ENCODE measurements around the gene TMC8.

TMC8 gene

GRCh38 chr17:78174870-78175642, 44.5 kb downstream of the TMC8 start:
- DNase-seq (ENCODE audit: low read depth), result no peak
- no peak overlapping the region for H3K4me3 ChIP-seq (ENCODE audit: low read depth, low read length)

GRCh38 chr17:78175643-78175981, 45.0 kb downstream of the TMC8 start:
- no peak for TF ChIP-seq CTCF (IDR thresholded peaks at IDR 0.05; ENCODE audit: low read depth, low read length, missing control alignments)
- in situ Hi-C loops (cut with HindIII; ENCODE audit: low sequenced_read_pairs), result no loop called here
- DNase-seq (ENCODE audit: low read depth), result no peak
- no peak overlapping the region for H3K4me3 ChIP-seq (ENCODE audit: low read depth, low read length)

More at GRCh38 chr17:78174870-78175642, 44.5 kb downstream of the TMC8 start:
- in situ Hi-C loops (cut with HindIII; ENCODE audit: low sequenced_read_pairs), result no loop called here
- TF ChIP-seq CTCF (IDR thresholded peaks at IDR 0.05; ENCODE audit: low read depth, low read length, missing control alignments), result no peak

GRCh38 chr17:78176548-78177025, 46.0 kb downstream of the TMC8 start:
- peak; percentile 85 for TF ChIP-seq CTCF (IDR thresholded peaks at IDR 0.05; ENCODE audit: low read depth, low read length, missing control alignments)
- no peak overlapping the region for H3K4me3 ChIP-seq (ENCODE audit: low read depth, low read length)
- no peak for DNase-seq (ENCODE audit: low read depth)
- in situ Hi-C loops (cut with HindIII; ENCODE audit: low sequenced_read_pairs), result no loop called here

- H3K4me3 ChIP-seq (ENCODE audit: low read depth, low read length), result no peak overlapping the region
- TF ChIP-seq CTCF (IDR thresholded peaks at IDR 0.05; ENCODE audit: low read depth, low read length, missing control alignments), result no peak
- in situ Hi-C loops (cut with HindIII; ENCODE audit: low sequenced_read_pairs), result no loop called here
- no peak for DNase-seq (ENCODE audit: low read depth)
Measured at GRCh38 chr17:78179372-78179771, 48.8 kb downstream of the TMC8 start.

- TF ChIP-seq CTCF (IDR thresholded peaks at IDR 0.05; ENCODE audit: low read depth, low read length, missing control alignments), result no peak
- no peak overlapping the region for H3K4me3 ChIP-seq (ENCODE audit: low read depth, low read length)
- no peak for DNase-seq (ENCODE audit: low read depth)
- in situ Hi-C loops (cut with HindIII; ENCODE audit: low sequenced_read_pairs), result no loop called here
Measured at GRCh38 chr17:78180083-78180482, 49.5 kb downstream of the TMC8 start.

GRCh38 chr17:78180508-78180907, 49.9 kb downstream of the TMC8 start:
- no peak for TF ChIP-seq CTCF (IDR thresholded peaks at IDR 0.05; ENCODE audit: low read depth, low read length, missing control alignments)

More at GRCh38 chr17:78180508-78180907, 49.9 kb downstream of the TMC8 start:
- DNase-seq (ENCODE audit: low read depth), result no peak
- no peak overlapping the region for H3K4me3 ChIP-seq (ENCODE audit: low read depth, low read length)
- in situ Hi-C loops (cut with HindIII; ENCODE audit: low sequenced_read_pairs), result no loop called here

Measured in astrocyte of the cerebellum (primary cell).